ENCODE results near the gene BPIFA3. TPM values are rescaled to one million over a fixed set of nuclear protein-coding genes. Genes with fewer than 3 reads are reported as not detected.

BPIFA3 gene
- not detected in 2 replicates for total RNA-seq (2011; cell fraction: chromatin; rRNA removed; ENCODE audit: low replicate concordance)
- total RNA-seq (2011; cell fraction: nucleolus; rRNA removed), result not detected in 2 replicates
- not detected in 2 replicates for total RNA-seq (2011; cell fraction: nucleoplasm; rRNA removed)
- total RNA-seq (2014; rRNA removed) (not detected in 2 replicates), total RNA-seq (2014; rRNA removed; fragmentation: Illumina TruSeq; extraction: Trizol) (not detected in 2 replicates), total RNA-seq (2015; rRNA removed; fragmentation: Illumina TruSeq; extraction: Trizol) (not detected in 2 replicates), total RNA-seq (2021) (not detected in 2 replicates), polyA plus RNA-seq (2011; rRNA removed) (not detected in 2 replicates), polyA plus RNA-seq (2014; fragmentation: Illumina TruSeq; extraction: Trizol) (not detected in 2 replicates), polyA plus RNA-seq (2014; fragmentation: Nextera tagmentation; extraction: Ambion mirVana) (not detected), polyA plus RNA-seq (2014; rRNA removed) (not detected in 2 replicates), polyA minus RNA-seq (2011; rRNA and poly(A)+ RNA removed) (not detected in 2 replicates), Bru-seq, nascent RNA (percentile 8 among the genes with signal in this experiment), BruChase-seq, experiment 1, labeled RNA remaining after a 2-hour chase (not detected), BruChase-seq, experiment 2, labeled RNA remaining after a 6-hour chase (not detected)
- not detected in 2 replicates for polyA plus RNA-seq (2011; cell fraction: cytosol; rRNA removed)
- not detected in 2 replicates for polyA plus RNA-seq (2011; cell fraction: nucleus; rRNA removed)
- polyA plus RNA-seq (2012), result not detected in 2 replicates
- not detected in 2 replicates for polyA minus RNA-seq (2011; cell fraction: cytosol; rRNA and poly(A)+ RNA removed)
- polyA minus RNA-seq (2011; cell fraction: nucleus; rRNA and poly(A)+ RNA removed), result not detected in 2 replicates
- long read RNA-seq, experiment 1, result 0 reads
- long read RNA-seq, experiment 2, result 0 reads
- long read RNA-seq, experiment 3, result 0 reads

- H3K9ac ChIP-seq (ENCODE audit: insufficient read depth in 1 of 2, low read depth in 2 of 2, low read length in 2 of 2), result no peak within 1 kb of the TSS
- FAIRE-seq (no peak), DNase-seq (ENCODE audit: extremely low read depth in 1 of 4, low spot score in 3 of 4) (no peak), ATAC-seq (no peak)
- H3K36me3 ChIP-seq (ENCODE audit: control insufficient read depth, insufficient read depth, low read length), result no peaks in the 10 kb centered on the region
- intact Hi-C loops (cut with micrococcal nuclease), result no loop called here
- H3K27me3 ChIP-seq (ENCODE audit: control insufficient read depth in 2 of 2, insufficient read depth in 2 of 2, low read length in 2 of 2), result peaks cover 0 to 6% of the 10 kb centered on the region in 2 experiments; a peak in 4 of 5 replicates
- H3K4me3 ChIP-seq, result no peak within 1 kb of the TSS
- H3K4me2 ChIP-seq (ENCODE audit: insufficient read depth, low read length), result no peak within 1 kb of the TSS
- 0% methylated on average over 2 of the region's 2 CpGs for WGBS (ENCODE audit: insufficient coverage, low coverage, missing lambda C conversion rate)
- POLR2A ChIA-PET, result no interaction called here
- H3K9me1 ChIP-seq (ENCODE audit: control insufficient read depth, insufficient read depth, low read length), result no peaks in the 10 kb centered on the region
- H3K9me3 ChIP-seq (replicated peaks; ENCODE audit: control insufficient read depth, insufficient read depth, low read depth, low read length), result no peaks in the 10 kb centered on the region
- no peak within 1 kb of the TSS for H2AFZ ChIP-seq (ENCODE audit: low read depth, low read length)
- in situ Hi-C loops (cut with MboI), result no loop called here
- CTCF ChIA-PET (ENCODE audit: low intra/inter-chr PET ratio), result no interaction called here
- H3K4me1 ChIP-seq (replicated peaks in 1 of 2; ENCODE audit: control insufficient read depth in 2 of 2, insufficient read depth in 2 of 2, low read length in 2 of 2), result no peaks in the 10 kb centered on the region
- H3K27ac ChIP-seq (ENCODE audit: extremely low read depth, low read depth, low read length), result no peak within 1 kb of the TSS
- H3K79me2 ChIP-seq (ENCODE audit: control insufficient read depth, insufficient read depth, low read length), result no peaks in the 10 kb centered on the region
- no TSS peak for BruUV-seq (replicated peaks)
- TF ChIP-seq FOXK1 (CRISPR knock-in tag; IDR thresholded peaks at IDR 0.05; ENCODE audit: borderline replicate concordance) (no peak), PHF20 (IDR thresholded peaks at IDR 0.05; ENCODE audit: partially characterized antibody) (no peak), USF1 (CRISPR knock-in tag; IDR thresholded peaks at IDR 0.05) (no peak), STAG1 (CRISPR knock-in tag; IDR thresholded peaks at IDR 0.05; ENCODE audit: borderline replicate concordance) (no peak), TFAP4 (CRISPR knock-in tag; IDR thresholded peaks at IDR 0.05; ENCODE audit: borderline replicate concordance) (no peak), SOX6 (IDR thresholded peaks at IDR 0.05) (no peak), MCM5 (IDR thresholded peaks at IDR 0.05; ENCODE audit: low read depth) (no peak)
- H4K20me1 ChIP-seq (replicated peaks; ENCODE audit: control insufficient read depth, insufficient read depth, low read length), result 0 out of 2 replicates have a peak, but pooled peaks cover 4% of the 10 kb centered on the region
Observed at GRCh38 chr20:33217052-33217451, at the start of gene BPIFA3. BPIFA3 (plus strand) TSS chr20:33217352; CDS start chr20:33217537, 185 bp downstream.

All from K562 (cell line).